Neuronal stem cell (in vitro differentiated cells): ENCODE results near the gene CD300E.
"Not testable (repeated sequence)": the region's sequence is repeated elsewhere in the genome, so short reads cannot be mapped to it uniquely, and the experiment has no call there.

ENCODE experiments used
- DNase-seq: peaks from one replicate; pipeline ENCODE4 v3.0.0-alpha.2; 2013; ENCODE audit warnings: low spot score
- H2AFZ ChIP-seq: one replicate; pipeline ENCODE4 v1.6.1; 2013; ENCODE audit warnings: mild to moderate bottlenecking, low read length, inconsistent platforms
- H2AK5ac ChIP-seq: 2 replicates; pipeline ENCODE4 v1.6.1; 2013; ENCODE audit warnings: low read depth, mild to moderate bottlenecking, inconsistent platforms, low read length, moderate library complexity, mixed read lengths
- H2BK120ac ChIP-seq: 2 replicates; pipeline ENCODE4 v1.6.1; 2013; ENCODE audit warnings: low read depth, mild to moderate bottlenecking, inconsistent platforms, low read length, moderate library complexity, mixed read lengths
- H2BK12ac ChIP-seq: one replicate; pipeline ENCODE4 v1.6.1; 2013; ENCODE audit warnings: low read length, inconsistent platforms
- H2BK15ac ChIP-seq: 2 replicates; pipeline ENCODE4 v1.6.1; 2013; ENCODE audit warnings: mild to moderate bottlenecking, low read length, inconsistent platforms, mixed read lengths
- H2BK5ac ChIP-seq: one replicate; pipeline ENCODE4 v1.6.1; 2013; ENCODE audit warnings: inconsistent platforms, mild to moderate bottlenecking, low read length, moderate library complexity
- H3K14ac ChIP-seq: one replicate; pipeline ENCODE4 v1.6.1; 2013; ENCODE audit warnings: low read length, inconsistent platforms
- H3K18ac ChIP-seq: 2 replicates; pipeline ENCODE4 v1.6.1; 2013; ENCODE audit warnings: low read length, inconsistent platforms
- H3K23ac ChIP-seq: 2 replicates; pipeline ENCODE4 v1.6.1; 2013; ENCODE audit warnings: low read depth, mild to moderate bottlenecking, mixed read lengths, low read length, inconsistent platforms; ENCODE audit not compliant: poor library complexity
- H3K27ac ChIP-seq: replicated peaks from 3 replicates; pipeline ENCODE4 v1.5.1; 2013; ENCODE audit warnings: low read length, inconsistent platforms
- H3K27me3 ChIP-seq, 3 experiments: 2 replicates each; pipeline ENCODE4 v1.6.1; 2013; ENCODE audit warnings: low read length in 3 of 3, mild to moderate bottlenecking in 2 of 3, inconsistent platforms in 1 of 3, low read depth in 1 of 3, mixed read lengths in 1 of 3, moderate library complexity in 1 of 3; ENCODE audit not compliant: control insufficient read depth in 3 of 3, insufficient read depth in 3 of 3
- H3K36me3 ChIP-seq, 2 donors: replicated peaks in 1 of 2; 2 replicates each; pipeline ENCODE4 v1.6.1; 2013; ENCODE audit warnings: low read length in 2 of 2; ENCODE audit not compliant: control insufficient read depth in 2 of 2, insufficient read depth in 2 of 2
- H3K4ac ChIP-seq: 2 replicates; pipeline ENCODE4 v1.6.1; 2013; ENCODE audit warnings: inconsistent platforms, mild to moderate bottlenecking, low read length, moderate library complexity
- H3K4me1 ChIP-seq, 2 donors: 1 replicate in 1 of 2; 2 replicates in 1 of 2; pipeline ENCODE4 v1.6.1; 2013; ENCODE audit warnings: low read length in 2 of 2, low read depth in 1 of 2; ENCODE audit not compliant: control insufficient read depth in 2 of 2, insufficient read depth in 1 of 2
- H3K4me2 ChIP-seq: one replicate; pipeline ENCODE4 v1.6.1; 2013; ENCODE audit warnings: mild to moderate bottlenecking, low read length, inconsistent platforms; ENCODE audit not compliant: insufficient read depth, poor library complexity, severe bottlenecking
- H3K4me3 ChIP-seq, 2 donors: 2 replicates each; pipeline ENCODE4 v1.5.1; 2013; ENCODE audit warnings: low read length in 2 of 2, mild to moderate bottlenecking in 2 of 2, inconsistent platforms in 1 of 2, moderate library complexity in 1 of 2
- H3K79me1 ChIP-seq: one replicate; pipeline ENCODE4 v1.6.1; 2013; ENCODE audit warnings: low read depth, mild to moderate bottlenecking, inconsistent platforms, low read length, moderate library complexity
- H3K9ac ChIP-seq: one replicate; pipeline ENCODE4 v1.6.1; 2013; ENCODE audit warnings: mild to moderate bottlenecking, low read depth, low read length, inconsistent platforms; ENCODE audit not compliant: poor library complexity
- H3K9me3 ChIP-seq, 2 donors: replicated peaks in 1 of 2; 2 replicates each; pipeline versions ENCODE3 to v1.6.1; 2013; ENCODE audit warnings: low read length in 2 of 2, mild to moderate bottlenecking in 2 of 2, inconsistent platforms in 1 of 2, low read depth in 1 of 2, mixed read lengths in 1 of 2, moderate library complexity in 1 of 2; ENCODE audit not compliant: control insufficient read depth in 2 of 2, insufficient read depth in 1 of 2
- H4K8ac ChIP-seq: one replicate; pipeline ENCODE4 v1.6.1; 2013; ENCODE audit warnings: low read depth, mild to moderate bottlenecking, inconsistent platforms, low read length, moderate library complexity
- H4K91ac ChIP-seq: one replicate; pipeline ENCODE4 v1.6.1; 2013; ENCODE audit warnings: low read length, low read depth, mild to moderate bottlenecking, inconsistent platforms; ENCODE audit not compliant: poor library complexity
- WGBS, 2 donors: extraction: QIAGEN DNeasy Blood & Tissue Kit; methylation state at CpG; one replicate each; pipeline ENCODE4 v1.1.7; 2013; ENCODE audit warnings: missing lambda C conversion rate in 2 of 2, mixed read lengths in 1 of 2; ENCODE audit not compliant: insufficient read length in 2 of 2, insufficient replicate concordance in 1 of 2; ENCODE audit errors: extremely low coverage in 2 of 2; 5-methylcytosine and 5-hydroxymethylcytosine counted together

The CD300E gene

GRCh38 chr17:74637265-74637664, 13.7 kb upstream of the CD300E start:
- no peak overlapping the region for H2AK5ac ChIP-seq
- H2BK5ac ChIP-seq, result no peak overlapping the region
- H3K27me3 ChIP-seq, result peaks cover 0 to 16% (median 0%) of the 10 kb centered on the region in 3 experiments
- no peak overlapping the region for H2AFZ ChIP-seq
- no peaks in the 10 kb centered on the region for H3K9me3 ChIP-seq
- no peaks in the 10 kb centered on the region for H3K36me3 ChIP-seq
- no peak overlapping the region for H3K18ac ChIP-seq
- no peak overlapping the region for H3K4ac ChIP-seq
- no CpG with 5 or more reads among the region's 11 CpGs for whole genome bisulfite sequencing, 2 donors
- H3K4me3 ChIP-seq, result no peak overlapping the region
- DNase-seq, result no peak
- no peak overlapping the region for H2BK15ac ChIP-seq
- H3K14ac ChIP-seq, result no peak overlapping the region
- peaks cover 4 to 11% of the 10 kb centered on the region in 2 donors for H3K4me1 ChIP-seq
- no peak overlapping the region for H3K27ac ChIP-seq
- H3K23ac ChIP-seq, result no peak overlapping the region
- no peak overlapping the region for H2BK120ac ChIP-seq
- no peaks in the 10 kb centered on the region for H3K79me1 ChIP-seq
- no peak overlapping the region for H4K8ac ChIP-seq
- no peak overlapping the region for H3K4me2 ChIP-seq
- no peak overlapping the region for H2BK12ac ChIP-seq
- no peak overlapping the region for H4K91ac ChIP-seq
- H3K9ac ChIP-seq, result no peak overlapping the region

- H3K23ac ChIP-seq, H3K14ac ChIP-seq, H2BK120ac ChIP-seq, H2AFZ ChIP-seq, H2BK15ac ChIP-seq, H4K91ac ChIP-seq, H3K18ac ChIP-seq, H3K4me2 ChIP-seq, H3K4ac ChIP-seq, H4K8ac ChIP-seq, H3K79me1 ChIP-seq, H3K27ac ChIP-seq, H2BK5ac ChIP-seq, H3K4me3 ChIP-seq, H2AK5ac ChIP-seq, DNase-seq, H2BK12ac ChIP-seq, H3K9me3 ChIP-seq, H3K36me3 ChIP-seq, H3K9ac ChIP-seq: not testable (repeated sequence)
- Histone ChIP-seq H3K27me3 (peaks cover 0 to 19% (median 0%) of the 10 kb centered on the region in 3 experiments), H3K4me1 (peaks cover 4 to 14% of the 10 kb centered on the region in 2 donors)
- no CpG with 5 or more reads among the region's 10 CpGs for WGBS, 2 donors
Observed at GRCh38 chr17:74636541-74637085, 13.1 kb upstream of the CD300E start.

GRCh38 chr17:74635418-74635817, 11.9 kb upstream of the CD300E start:
- H3K9ac ChIP-seq, result no peak overlapping the region
- H3K14ac ChIP-seq, result no peak overlapping the region
- WGBS, 2 donors, result no CpG with 5 or more reads among the region's 13 CpGs
- peak overlapping the region; percentile 45 for H3K18ac ChIP-seq
- H3K4me1 ChIP-seq, result peaks cover 4 to 14% of the 10 kb centered on the region in 2 donors
- H4K91ac ChIP-seq, result no peak overlapping the region
- H2AFZ ChIP-seq, result peak overlapping the region; percentile 48
- no peak overlapping the region for H3K4ac ChIP-seq
- H2BK15ac ChIP-seq, result no peak overlapping the region
- H3K4me2 ChIP-seq, result peak overlapping the region; percentile 42
- H3K36me3 ChIP-seq, result no peaks in the 10 kb centered on the region
- no peak overlapping the region for H2BK12ac ChIP-seq
- H3K27ac ChIP-seq, result peak overlapping the region; percentile 73
- DNase-seq, result peak; percentile 26
- H3K27me3 ChIP-seq, result peaks cover 0 to 16% (median 0%) of the 10 kb centered on the region in 3 experiments
- H2BK120ac ChIP-seq, result no peak overlapping the region
- H3K79me1 ChIP-seq, result no peaks in the 10 kb centered on the region
- H2BK5ac ChIP-seq, result no peak overlapping the region
- no peak overlapping the region for H2AK5ac ChIP-seq
- H3K9me3 ChIP-seq, result no peaks in the 10 kb centered on the region
- no peak overlapping the region for H3K4me3 ChIP-seq
- no peak overlapping the region for H3K23ac ChIP-seq
- H4K8ac ChIP-seq, result no peak overlapping the region

GRCh38 chr17:74633326-74633725, 9.8 kb upstream of the CD300E start:
- Histone ChIP-seq H2BK15ac (peak overlapping the region; percentile 45), H3K4ac (no peak overlapping the region), H2AFZ (no peak overlapping the region), H3K27ac (no peak overlapping the region), H3K14ac (no peak overlapping the region), H3K4me1 (peaks cover 4 to 14% of the 10 kb centered on the region in 2 donors), H3K4me2 (no peak overlapping the region), H4K8ac (no peak overlapping the region), H3K18ac (peak overlapping the region; percentile 70), H3K79me1 (no peaks in the 10 kb centered on the region), H2BK5ac (no peak overlapping the region), H3K9me3 (peaks cover 0 to 2% of the 10 kb centered on the region in 2 donors), H3K9ac (no peak overlapping the region), H2BK120ac (peak overlapping the region; percentile 32), H3K4me3 (no peak overlapping the region), H3K23ac (no peak overlapping the region), H3K27me3 (peaks cover 0 to 10% (median 0%) of the 10 kb centered on the region in 3 experiments), H3K36me3 (no peaks in the 10 kb centered on the region), H2AK5ac (no peak overlapping the region), H4K91ac (no peak overlapping the region), H2BK12ac (no peak overlapping the region)
- DNase-seq, result no peak
- WGBS, 2 donors, result no CpG with 5 or more reads among the region's 8 CpGs
